HG03354 (cell line): ENCODE data around the gene KCNE2.

Source experiments
- ATAC-seq: cut with Tn5 transposase; IDR thresholded peaks from one replicate; pipeline ENCODE4 v1.9.1; 2021; ENCODE audit warnings: mild to moderate bottlenecking; ENCODE audit not compliant: unreplicated experiment, poor library complexity, severe bottlenecking

Gene KCNE2

GRCh38 chr21:34363733-34364132 is at the start of gene KCNE2:
KCNE2 (plus strand) TSS chr21:34364006; CDS start chr21:34370479, 6,473 bp downstream.
- ATAC-seq = no peak

GRCh38 chr21:34319585-34319984 is 44.2 kb upstream of the KCNE2 start:
- ATAC-seq = no peak

- ATAC-seq = no peak
These were observed 43.8 kb upstream of the KCNE2 start for GRCh38 chr21:34320011-34320410.

- no peak for ATAC-seq
These were observed 33.8 kb upstream of the KCNE2 start for GRCh38 chr21:34330055-34330454.

GRCh38 chr21:34331726-34332125 is 32.1 kb upstream of the KCNE2 start:
- ATAC-seq = no peak

- ATAC-seq = no peak
These were observed 31.5 kb upstream of the KCNE2 start for GRCh38 chr21:34332347-34332746.

GRCh38 chr21:34333121-34333739 is 30.6 kb upstream of the KCNE2 start:
- no peak for ATAC-seq

- ATAC-seq = no peak
These were observed 28.5 kb upstream of the KCNE2 start for GRCh38 chr21:34335316-34335715.

- no peak for ATAC-seq
These were observed 27.6 kb upstream of the KCNE2 start for GRCh38 chr21:34336245-34336644.

- ATAC-seq = no peak
These were observed 26.9 kb upstream of the KCNE2 start for GRCh38 chr21:34336756-34337391.

GRCh38 chr21:34337741-34338140 is 26.1 kb upstream of the KCNE2 start:
- no peak for ATAC-seq

GRCh38 chr21:34338226-34338625 is 25.6 kb upstream of the KCNE2 start:
- ATAC-seq = no peak

GRCh38 chr21:34340061-34340460 is 23.7 kb upstream of the KCNE2 start:
- no peak for ATAC-seq

GRCh38 chr21:34342476-34342875 is 21.3 kb upstream of the KCNE2 start:
- ATAC-seq = no peak

GRCh38 chr21:34343347-34343746 is 20.5 kb upstream of the KCNE2 start:
- no peak for ATAC-seq

- no peak for ATAC-seq
These were observed 19.9 kb upstream of the KCNE2 start for GRCh38 chr21:34343838-34344381.

GRCh38 chr21:34344584-34344983 is 19.2 kb upstream of the KCNE2 start:
- no peak for ATAC-seq

- ATAC-seq = no peak
These were observed 18.5 kb upstream of the KCNE2 start for GRCh38 chr21:34345091-34345871.

GRCh38 chr21:34345892-34346291 is 17.9 kb upstream of the KCNE2 start:
- no peak for ATAC-seq

- no peak for ATAC-seq
These were observed 14.8 kb upstream of the KCNE2 start for GRCh38 chr21:34348890-34349519.
